HFF-Myc (cell line): Measurements from ENCODE around the gene UMAD1.

Source experiments
- DNase-seq: peaks from one replicate; pipeline ENCODE4 v3.0.0-alpha.2; 2011; ENCODE audit warnings: low read depth; ENCODE audit errors: extremely low read depth
- H3K4me3 ChIP-seq: replicated peaks from 2 replicates; pipeline ENCODE4 v1.5.1; 2011; ENCODE audit warnings: low read depth, mild to moderate bottlenecking, control low read depth, low read length
- TF ChIP-seq, protein P1 (sequence below): IDR thresholded peaks from 2 replicates; pipeline ENCODE4 v1.5.1; 2012; ENCODE audit warnings: mild to moderate bottlenecking, low read depth, low read length, control low read depth; ENCODE audit errors: missing control alignments

The UMAD1 gene

DNA sequence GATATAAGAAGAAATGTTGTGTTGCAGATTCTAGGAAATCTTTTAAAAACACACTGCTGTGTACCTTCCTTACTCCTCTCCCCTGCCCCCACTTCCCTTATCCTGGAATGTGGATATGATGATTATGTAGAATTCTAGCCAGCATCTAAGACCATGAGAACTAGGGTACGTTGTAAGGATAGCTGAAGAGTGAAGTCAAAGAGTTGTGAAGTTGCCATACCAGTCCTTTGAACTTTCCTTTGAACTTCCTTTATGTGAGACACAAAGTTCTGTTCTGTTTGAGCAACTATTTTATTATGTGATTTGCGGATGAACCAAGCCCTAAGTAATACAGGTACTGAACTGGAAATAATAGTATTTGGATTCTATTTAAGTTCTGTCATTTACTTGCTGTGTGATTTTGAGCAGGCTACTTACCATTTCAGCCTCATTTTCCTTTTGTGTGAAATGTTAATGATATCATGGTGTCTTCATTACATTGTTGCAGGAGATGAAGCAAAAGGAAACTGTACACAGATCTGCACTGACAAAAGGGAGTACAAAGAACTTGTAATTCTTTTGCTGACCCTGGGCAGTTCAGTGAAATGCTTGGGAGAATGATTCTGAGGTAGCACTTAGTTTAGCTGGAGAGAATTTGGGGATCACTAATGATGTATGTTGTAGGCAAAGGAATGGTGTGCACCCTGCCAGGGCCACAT is 46.4 kb downstream of the UMAD1 start:
- TF ChIP-seq, protein P1, sequence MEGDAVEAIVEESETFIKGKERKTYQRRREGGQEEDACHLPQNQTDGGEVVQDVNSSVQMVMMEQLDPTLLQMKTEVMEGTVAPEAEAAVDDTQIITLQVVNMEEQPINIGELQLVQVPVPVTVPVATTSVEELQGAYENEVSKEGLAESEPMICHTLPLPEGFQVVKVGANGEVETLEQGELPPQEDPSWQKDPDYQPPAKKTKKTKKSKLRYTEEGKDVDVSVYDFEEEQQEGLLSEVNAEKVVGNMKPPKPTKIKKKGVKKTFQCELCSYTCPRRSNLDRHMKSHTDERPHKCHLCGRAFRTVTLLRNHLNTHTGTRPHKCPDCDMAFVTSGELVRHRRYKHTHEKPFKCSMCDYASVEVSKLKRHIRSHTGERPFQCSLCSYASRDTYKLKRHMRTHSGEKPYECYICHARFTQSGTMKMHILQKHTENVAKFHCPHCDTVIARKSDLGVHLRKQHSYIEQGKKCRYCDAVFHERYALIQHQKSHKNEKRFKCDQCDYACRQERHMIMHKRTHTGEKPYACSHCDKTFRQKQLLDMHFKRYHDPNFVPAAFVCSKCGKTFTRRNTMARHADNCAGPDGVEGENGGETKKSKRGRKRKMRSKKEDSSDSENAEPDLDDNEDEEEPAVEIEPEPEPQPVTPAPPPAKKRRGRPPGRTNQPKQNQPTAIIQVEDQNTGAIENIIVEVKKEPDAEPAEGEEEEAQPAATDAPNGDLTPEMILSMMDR: no peak
- no peak overlapping the region for H3K4me3 ChIP-seq
- no peak for DNase-seq

DNA sequence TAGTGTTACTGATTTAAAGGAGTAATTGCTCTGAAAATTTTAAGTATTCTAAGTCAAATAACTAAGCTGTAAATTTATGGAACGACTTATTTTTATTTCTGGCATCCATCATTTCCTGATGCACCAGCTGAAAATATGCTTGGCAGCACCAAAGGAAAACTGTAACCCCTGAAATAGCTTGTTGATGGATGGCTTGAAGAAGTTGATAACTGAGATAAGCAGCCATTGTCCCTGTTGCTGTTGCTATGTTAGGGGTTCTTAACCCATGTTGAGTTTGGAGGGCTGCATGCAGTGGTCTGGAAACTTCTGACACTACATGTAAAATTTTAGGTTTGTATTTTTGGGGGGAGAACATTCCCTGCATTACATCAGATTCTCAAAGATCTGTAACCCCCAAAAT is 47.2 kb downstream of the UMAD1 start:
- no peak for DNase-seq
- no peak overlapping the region for H3K4me3 ChIP-seq
- TF ChIP-seq, protein P1: no peak

DNA sequence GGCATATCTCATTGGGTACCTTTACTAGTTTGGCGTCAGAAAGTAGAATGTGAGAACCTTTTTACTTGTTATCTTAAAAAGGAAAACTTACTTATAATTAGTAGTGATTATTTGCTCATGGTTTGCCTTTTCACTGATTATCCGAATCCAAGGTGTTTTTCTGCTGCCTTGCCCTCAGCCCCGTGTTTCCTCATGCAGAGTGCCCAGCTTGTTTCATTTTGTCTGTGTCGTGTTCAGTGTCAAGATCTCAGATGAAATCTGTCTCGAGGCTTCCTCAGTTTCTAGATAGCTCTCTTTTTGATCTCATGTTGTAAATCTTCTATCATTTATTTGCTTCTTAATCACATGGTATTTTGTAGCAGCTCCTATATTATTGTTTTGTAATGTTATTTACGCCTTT is 47.8 kb downstream of the UMAD1 start:
- TF ChIP-seq, protein P1: no peak
- no peak overlapping the region for H3K4me3 ChIP-seq
- no peak for DNase-seq

DNA sequence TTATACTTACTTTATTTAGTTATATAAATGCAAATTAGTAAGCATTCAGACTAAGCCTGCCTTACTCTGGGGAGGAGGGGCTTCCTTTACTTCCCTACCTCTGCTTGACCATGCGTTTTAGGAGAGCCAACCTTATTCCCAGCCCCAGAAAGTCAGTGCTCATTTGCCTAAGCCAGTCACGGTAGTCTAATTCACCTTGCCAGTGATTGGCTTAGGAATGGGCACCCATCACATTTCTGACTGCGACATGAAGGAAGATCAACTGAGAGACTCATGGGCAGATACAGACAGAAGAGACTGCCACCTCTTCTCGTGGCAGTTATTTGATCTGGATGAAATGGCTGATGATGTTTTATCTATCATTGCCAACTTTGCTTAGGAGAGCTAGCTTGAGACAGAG is 48.4 kb downstream of the UMAD1 start:
- TF ChIP-seq, protein P1: no peak
- no peak overlapping the region for H3K4me3 ChIP-seq
- DNase-seq: no peak

DNA sequence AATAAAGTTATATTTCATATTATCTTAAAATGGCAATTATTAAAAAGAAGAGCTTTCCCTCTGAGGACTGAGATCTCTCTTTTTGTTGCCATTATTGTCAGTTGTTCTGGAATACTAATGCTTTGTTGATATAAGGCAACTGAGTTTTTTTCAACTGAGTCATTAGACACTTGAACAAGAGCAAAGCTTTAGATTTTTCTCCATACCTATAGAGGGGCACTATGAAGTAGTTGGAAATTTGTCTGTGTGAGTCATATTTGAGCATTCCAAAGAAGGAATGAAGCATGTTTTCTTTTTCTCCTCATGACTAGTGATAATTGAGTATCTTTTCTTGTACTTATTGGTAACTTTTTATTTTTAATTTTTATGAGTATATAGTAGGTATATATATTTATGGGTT is 53.3 kb downstream of the UMAD1 start:
- TF ChIP-seq, protein P1: no peak
- peak; percentile 26 for DNase-seq
- H3K4me3 ChIP-seq: no peak overlapping the region

DNA sequence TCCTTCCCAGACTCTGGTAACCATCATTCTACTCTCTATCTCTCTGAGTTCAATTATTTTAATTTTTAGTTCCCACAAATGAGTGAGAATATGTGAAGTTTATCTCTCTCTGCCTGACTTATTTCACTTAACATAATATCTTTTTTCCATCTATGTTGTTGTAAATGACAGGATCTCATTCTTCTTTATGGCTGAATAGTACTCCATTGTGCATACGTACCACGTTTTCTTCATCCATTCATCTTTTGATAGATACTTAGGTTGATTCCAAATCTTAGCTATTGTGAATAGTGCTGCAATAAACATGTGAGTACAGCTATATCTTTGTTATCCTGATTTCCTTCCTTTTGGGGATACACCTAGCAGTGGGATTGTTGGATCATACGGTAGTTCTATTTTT is 54.0 kb downstream of the UMAD1 start:
- no peak for DNase-seq
- TF ChIP-seq, protein P1: no peak
- no peak overlapping the region for H3K4me3 ChIP-seq

DNA sequence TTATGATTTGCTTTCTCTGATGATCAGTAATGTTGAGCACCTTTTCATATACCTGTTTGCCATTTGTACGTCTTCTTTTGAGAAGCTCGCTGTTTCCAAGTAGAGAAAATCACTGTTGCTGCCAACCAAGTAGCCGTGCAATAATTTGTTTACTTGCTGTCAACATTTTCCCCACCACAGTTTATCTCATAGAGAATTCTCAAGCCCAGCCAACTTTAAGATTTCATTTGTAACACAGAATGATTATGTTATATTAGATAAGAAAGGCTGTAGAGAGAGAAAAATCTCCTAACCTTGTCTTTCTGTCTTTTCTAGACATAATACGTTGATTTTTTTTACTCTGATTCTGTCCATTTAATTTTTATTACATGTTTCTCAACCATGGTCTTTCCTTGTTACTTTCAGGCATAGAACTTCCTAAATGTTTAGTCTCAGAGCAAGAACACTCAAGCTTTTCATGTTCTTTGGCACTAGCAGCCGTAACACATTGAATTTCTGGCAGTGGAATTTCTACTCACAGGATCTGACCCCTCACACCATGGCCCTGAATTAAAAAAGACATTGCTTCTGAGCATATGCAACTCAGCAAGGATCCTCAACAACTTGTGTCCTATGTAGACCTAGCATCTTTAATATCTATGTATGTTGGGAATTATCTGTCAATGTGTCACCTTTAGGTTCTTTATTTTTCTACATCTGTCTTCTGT is 54.7 kb downstream of the UMAD1 start:
- DNase-seq: no peak
- H3K4me3 ChIP-seq: no peak overlapping the region
- TF ChIP-seq, protein P1: no peak
